HCT116 (cell line): ENCODE measurements around the gene TIMM17B. TPM values are rescaled to one million over a fixed set of nuclear protein-coding genes. Genes with fewer than 3 reads are reported as not detected.
"Not testable (repeated sequence)": the region's sequence is repeated elsewhere in the genome, so short reads cannot be mapped to it uniquely, and the experiment has no call there.

Source experiments
- ATAC-seq: fragments of 200-7000 bp; cut with Tn5 transposase; 2 replicates; pipeline ENCODE4 v1.9.1; 2020; ENCODE audit warnings: mild to moderate bottlenecking, moderate library complexity
- BruUV-seq: library from RNA; stranded (reverse); fragments of 400-500 nt; replicated peaks from 2 replicates; lab custom pipeline; 2021; lab: Mats Ljungman, UMichigan
- CTCF ChIA-PET: fragments of 300-600 bp; sonication (Branson Sonifier 250); formaldehyde crosslinking; loops from one replicate; lab custom pipeline; 2021; ENCODE audit warnings: antibody characterized with exemption; lab: Charles Lee
- POLR2A ChIA-PET: fragments of 300-600, 350-600 bp; sonication (Branson Sonifier 250); formaldehyde crosslinking; loops from one replicate; lab custom pipeline; 2021; ENCODE audit warnings: antibody characterized with exemption; lab: Charles Lee
- RAD21 ChIA-PET, 2 experiments: fragments of 300-600 bp; sonication (Branson Sonifier 250); formaldehyde crosslinking; loops; one replicate each; lab custom pipeline; 2023; ENCODE audit warnings: low total read pairs in 2 of 2; ENCODE audit not compliant: uncharacterized antibody in 2 of 2, unreplicated experiment in 2 of 2, low non-redundant PET in 1 of 2; lab: Charles Lee
- DNase-seq: peaks from one replicate; pipeline ENCODE4 v3.0.0-alpha.2; 2010; ENCODE audit warnings: low read depth, low spot score
- H2AFZ ChIP-seq: fragments of 200-600 bp; shearing (Covaris generic), sonication (generic); 2 replicates; pipeline ENCODE4 v1.6.1; 2017; ENCODE audit warnings: low read depth, mixed run types, mixed read lengths, antibody characterized with exemption, low read length; ENCODE audit not compliant: poor library complexity, severe bottlenecking
- H3K27ac ChIP-seq: 2 replicates; pipeline ENCODE4 v1.5.1; 2012; ENCODE audit warnings: low read depth, low read length
- H3K27me3 ChIP-seq: fragments of 200-600 bp; sonication (generic); 2 replicates; pipeline ENCODE4 v1.6.1; 2016; ENCODE audit warnings: mixed run types, low read length, mixed read lengths; ENCODE audit not compliant: insufficient read depth
- H3K36me3 ChIP-seq, 2 experiments: fragments of 200-500 bp in 1 of 2; fragments of 200-600 bp in 1 of 2; sonication (Bioruptor generic) in 1 of 2; sonication (generic) in 1 of 2; 2 replicates each; pipeline versions ENCODE4 v1.5.1 to v1.6.1; 2014 to 2016; ENCODE audit warnings: low read length in 2 of 2, inconsistent platforms in 1 of 2, mixed read lengths in 1 of 2, mixed run types in 1 of 2; ENCODE audit not compliant: insufficient read depth in 2 of 2, control insufficient read depth in 1 of 2
- H3K4me1 ChIP-seq, 2 experiments: fragments of 200-600 bp in 1 of 2; sonication (generic) in 1 of 2; 2 replicates each; pipeline versions ENCODE4 v1.5.1 to v1.6.1; 2012 to 2017; ENCODE audit warnings: low read length in 2 of 2, inconsistent platforms in 1 of 2, mild to moderate bottlenecking in 1 of 2, mixed read lengths in 1 of 2, mixed run types in 1 of 2, moderate library complexity in 1 of 2; ENCODE audit not compliant: insufficient read depth in 2 of 2, control insufficient read depth in 1 of 2
- H3K4me2 ChIP-seq: fragments of 200-600 bp; sonication (generic); 2 replicates; pipeline ENCODE4 v1.6.1; 2017; ENCODE audit warnings: mixed run types, low read length, mixed read lengths
- H3K4me3 ChIP-seq, 2 experiments: fragments of 200-600 bp in 1 of 2; sonication (generic) in 1 of 2; replicated peaks in 1 of 2; 2 replicates each; pipeline ENCODE4 v1.5.1; 2011 to 2016; ENCODE audit warnings: low read length in 2 of 2, control low read depth in 1 of 2, low read depth in 1 of 2, mild to moderate bottlenecking in 1 of 2, mixed read lengths in 1 of 2, mixed run types in 1 of 2
- H3K79me2 ChIP-seq: fragments of 200-600 bp; sonication (generic); 2 replicates; pipeline ENCODE4 v1.6.1; 2017; ENCODE audit warnings: mild to moderate bottlenecking, mixed run types, low read length, moderate library complexity, mixed read lengths; ENCODE audit not compliant: insufficient read depth
- H3K9ac ChIP-seq: fragments of 200-600 bp; sonication (generic); 2 replicates; pipeline ENCODE4 v1.6.1; 2016; ENCODE audit warnings: low read length, mixed read lengths
- H3K9me2 ChIP-seq: fragments of 200-600 bp; sonication (generic), shearing (Covaris generic); 2 replicates; pipeline ENCODE4 v1.6.1; 2017; ENCODE audit warnings: mixed run types, mild to moderate bottlenecking, moderate library complexity; ENCODE audit not compliant: insufficient read depth
- H3K9me3 ChIP-seq, 2 experiments: fragments of 200-500 bp in 1 of 2; fragments of 200-600 bp in 1 of 2; sonication (Bioruptor generic) in 1 of 2; sonication (generic) in 1 of 2; 2 replicates each; pipeline ENCODE4 v1.6.1; 2014 to 2017; ENCODE audit warnings: low read length in 2 of 2, mixed read lengths in 2 of 2, inconsistent platforms in 1 of 2, low read depth in 1 of 2, mild to moderate bottlenecking in 1 of 2, mixed run types in 1 of 2, moderate library complexity in 1 of 2; ENCODE audit not compliant: control insufficient read depth in 1 of 2, insufficient read depth in 1 of 2
- H4K20me1 ChIP-seq: fragments of 200-600 bp; sonication (generic), shearing (Covaris generic); 2 replicates; pipeline ENCODE4 v1.6.1; 2017; ENCODE audit warnings: mixed run types, mild to moderate bottlenecking, moderate library complexity; ENCODE audit not compliant: insufficient read depth
- CEBPB ChIP-seq: IDR thresholded peaks from 2 replicates; pipeline ENCODE4 v1.6.1; 2012; ENCODE audit warnings: low read depth
- EGR1 ChIP-seq: IDR thresholded peaks from 2 replicates; pipeline ENCODE4 v1.6.1; 2012; ENCODE audit warnings: low read depth
- ELF1 ChIP-seq: IDR thresholded peaks from 2 replicates; pipeline ENCODE4 v1.6.1; 2012; ENCODE audit warnings: low read depth, borderline replicate concordance
- EZH2phosphoT487 ChIP-seq: fragments of 200-600 bp; IDR thresholded peaks from 2 replicates; pipeline ENCODE4 v1.6.1; 2018; ENCODE audit warnings: antibody characterized with exemption, borderline replicate concordance
- JUND ChIP-seq: IDR thresholded peaks from 2 replicates; pipeline ENCODE4 v1.6.1; 2012
- POLR2A ChIP-seq: IDR thresholded peaks from 2 replicates; pipeline ENCODE4 v1.7.0; 2011; ENCODE audit warnings: borderline replicate concordance; ENCODE audit not compliant: insufficient read depth, insufficient read length; ENCODE audit errors: extremely low read depth
- POLR2AphosphoS5 ChIP-seq: IDR thresholded peaks from 2 replicates; pipeline ENCODE4 v1.6.1; 2011; ENCODE audit warnings: mild to moderate bottlenecking, low read depth, low read length, moderate library complexity
- RAD21 ChIP-seq: IDR thresholded peaks from 2 replicates; pipeline ENCODE4 v1.6.1; 2012; ENCODE audit warnings: low read depth, mild to moderate bottlenecking
- SIN3A ChIP-seq: IDR thresholded peaks from 2 replicates; pipeline ENCODE4 v1.6.1; 2012; ENCODE audit warnings: low read depth
- SRF ChIP-seq: IDR thresholded peaks from 2 replicates; pipeline ENCODE4 v1.6.1; 2012; ENCODE audit warnings: low read depth
- YY1 ChIP-seq: IDR thresholded peaks from 2 replicates; pipeline ENCODE4 v1.6.1; 2011; ENCODE audit warnings: low read length, low read depth, moderate library complexity, mild to moderate bottlenecking; ENCODE audit not compliant: insufficient replicate concordance; ENCODE audit errors: extremely low read depth
- ZFX ChIP-seq: fragments of 450-650 bp; IDR thresholded peaks from 2 replicates; pipeline ENCODE4 v1.6.1; 2017
- ZNF274 ChIP-seq: fragments of 200-500 bp; sonication (Bioruptor generic); IDR thresholded peaks from 2 replicates; pipeline ENCODE4 v1.6.1; 2014; ENCODE audit warnings: mild to moderate bottlenecking, low read depth, low read length, inconsistent platforms
- intact Hi-C: fragments of 100-400 bp; cut with micrococcal nuclease; formaldehyde crosslinking; loops from 2 replicates; pipeline ENCODE4 v1.10.0; 2022
- total RNA-seq: library from RNA; stranded (reverse); gene quantifications from one replicate; pipeline ENCODE4 v1.2.1, GENCODE V29; 2021; ENCODE audit not compliant: unreplicated experiment
- TF ChIP-seq, protein P1 (sequence below): IDR thresholded peaks from 2 replicates; pipeline ENCODE4 v1.6.1; 2012
- TF ChIP-seq, protein P2 (sequence below): IDR thresholded peaks from 2 replicates; pipeline ENCODE4 v1.6.1; 2012
- TF ChIP-seq, protein P3 (sequence below), 3 experiments: fragments of 200-600 bp in 1 of 3; sonication (generic) in 1 of 3; IDR thresholded peaks in 2 of 3; conservative IDR thresholded peaks in 1 of 3; 2 replicates each; pipeline ENCODE4 v1.5.1; 2012 to 2017; ENCODE audit warnings: low read depth in 2 of 3, low read length in 2 of 3, antibody characterized with exemption in 1 of 3, borderline replicate concordance in 1 of 3, control low read depth in 1 of 3, mild to moderate bottlenecking in 1 of 3, mixed read lengths in 1 of 3, mixed run types in 1 of 3, moderate library complexity in 1 of 3; ENCODE audit not compliant: insufficient read depth in 1 of 3

Gene TIMM17B
- total RNA-seq, 1 experiment from 2014 or later = 41.7 TPM

DNA sequence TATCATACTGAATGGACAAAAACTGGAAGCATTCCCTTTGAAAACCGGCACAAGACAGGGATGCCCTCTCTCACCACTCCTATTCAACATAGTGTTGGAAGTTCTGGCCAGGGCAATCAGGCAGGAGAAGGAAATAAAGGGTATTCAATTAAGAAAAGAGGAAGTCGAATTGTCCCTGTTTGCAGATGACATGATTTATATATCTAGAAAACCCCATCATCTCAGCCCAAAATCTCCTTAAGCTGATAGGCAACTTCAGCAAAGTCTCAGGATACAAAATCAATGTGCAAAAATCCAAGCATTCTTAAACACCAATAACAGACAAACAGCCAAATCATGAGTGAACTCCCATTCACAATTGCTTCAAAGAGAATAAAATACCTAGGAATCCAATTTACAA lies 25.6 kb downstream of the TIMM17B start:
- peaks cover 3 to 13% of the 10 kb centered on the region in 2 experiments for H3K4me1 ChIP-seq
- H2AFZ ChIP-seq, BruUV-seq, H3K36me3 ChIP-seq, H3K27ac ChIP-seq, intact Hi-C loops, DNase-seq, H3K9me2 ChIP-seq, H3K4me2 ChIP-seq, RAD21 ChIA-PET, CTCF ChIA-PET, H3K9ac ChIP-seq, H4K20me1 ChIP-seq, H3K79me2 ChIP-seq, H3K27me3 ChIP-seq, ATAC-seq, H3K4me3 ChIP-seq, H3K9me3 ChIP-seq, POLR2A ChIA-PET: not testable (repeated sequence)

DNA sequence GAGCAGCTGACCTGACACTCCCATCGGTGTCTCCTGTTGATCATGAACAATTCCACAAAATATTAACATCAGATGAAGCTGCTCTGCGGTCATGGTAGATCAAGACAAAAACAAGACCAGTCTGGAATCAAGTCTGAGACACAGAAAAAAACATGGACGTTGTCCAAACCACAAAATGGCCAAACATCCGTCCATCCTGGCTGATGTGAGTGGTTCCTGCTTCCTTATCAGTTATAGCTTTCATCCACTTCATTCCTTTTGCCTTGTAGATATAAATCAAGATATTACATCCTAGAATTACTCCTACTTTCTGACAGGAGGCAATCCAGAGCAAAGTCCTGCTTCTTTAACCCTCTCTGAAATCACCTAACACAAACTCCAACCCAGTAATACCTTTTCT lies 33.4 kb downstream of the TIMM17B start:
- H4K20me1 ChIP-seq = no peaks in the 10 kb centered on the region
- no peaks in the 10 kb centered on the region for H3K9me3 ChIP-seq
- DNase-seq (no peak), ATAC-seq (no peak)
- RAD21 ChIA-PET = no interaction called here
- no peak for TF ChIP-seq POLR2AphosphoS5
- TF ChIP-seq, protein P1, sequence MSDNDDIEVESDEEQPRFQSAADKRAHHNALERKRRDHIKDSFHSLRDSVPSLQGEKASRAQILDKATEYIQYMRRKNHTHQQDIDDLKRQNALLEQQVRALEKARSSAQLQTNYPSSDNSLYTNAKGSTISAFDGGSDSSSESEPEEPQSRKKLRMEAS = no peak
- TF ChIP-seq, protein P2, sequence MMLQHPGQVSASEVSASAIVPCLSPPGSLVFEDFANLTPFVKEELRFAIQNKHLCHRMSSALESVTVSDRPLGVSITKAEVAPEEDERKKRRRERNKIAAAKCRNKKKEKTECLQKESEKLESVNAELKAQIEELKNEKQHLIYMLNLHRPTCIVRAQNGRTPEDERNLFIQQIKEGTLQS = no peak
- TF ChIP-seq EGR1 = no peak
- TF ChIP-seq SRF = no peak
- no peak for TF ChIP-seq POLR2A
- TF ChIP-seq JUND = no peak
- TF ChIP-seq YY1 = no peak
- no peak for TF ChIP-seq ELF1
- no peak for TF ChIP-seq ZNF274
- no peak for TF ChIP-seq RAD21
- no peak for TF ChIP-seq CEBPB
- TF ChIP-seq, protein P3, sequence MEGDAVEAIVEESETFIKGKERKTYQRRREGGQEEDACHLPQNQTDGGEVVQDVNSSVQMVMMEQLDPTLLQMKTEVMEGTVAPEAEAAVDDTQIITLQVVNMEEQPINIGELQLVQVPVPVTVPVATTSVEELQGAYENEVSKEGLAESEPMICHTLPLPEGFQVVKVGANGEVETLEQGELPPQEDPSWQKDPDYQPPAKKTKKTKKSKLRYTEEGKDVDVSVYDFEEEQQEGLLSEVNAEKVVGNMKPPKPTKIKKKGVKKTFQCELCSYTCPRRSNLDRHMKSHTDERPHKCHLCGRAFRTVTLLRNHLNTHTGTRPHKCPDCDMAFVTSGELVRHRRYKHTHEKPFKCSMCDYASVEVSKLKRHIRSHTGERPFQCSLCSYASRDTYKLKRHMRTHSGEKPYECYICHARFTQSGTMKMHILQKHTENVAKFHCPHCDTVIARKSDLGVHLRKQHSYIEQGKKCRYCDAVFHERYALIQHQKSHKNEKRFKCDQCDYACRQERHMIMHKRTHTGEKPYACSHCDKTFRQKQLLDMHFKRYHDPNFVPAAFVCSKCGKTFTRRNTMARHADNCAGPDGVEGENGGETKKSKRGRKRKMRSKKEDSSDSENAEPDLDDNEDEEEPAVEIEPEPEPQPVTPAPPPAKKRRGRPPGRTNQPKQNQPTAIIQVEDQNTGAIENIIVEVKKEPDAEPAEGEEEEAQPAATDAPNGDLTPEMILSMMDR (IDR thresholded peaks at IDR 0.05 in 2 of 3, conservative IDR thresholded peaks at IDR 0.05 in 1 of 3; ENCODE audit: borderline replicate concordance in 1 of 3, insufficient read depth in 1 of 3, low read depth in 2 of 3, low read length in 2 of 3) = no peak
- no peak for TF ChIP-seq ZFX
- no peak for TF ChIP-seq SIN3A
- TF ChIP-seq EZH2phosphoT487 = no peak
- H3K4me1 ChIP-seq = peaks cover 8 to 14% of the 10 kb centered on the region in 2 experiments
- no TSS peak for BruUV-seq
- CTCF ChIA-PET = no interaction called here
- H3K4me3 ChIP-seq = no peak overlapping the region
- H3K27me3 ChIP-seq = no peaks in the 10 kb centered on the region
- no peaks in the 10 kb centered on the region for H3K9me2 ChIP-seq
- H3K36me3 ChIP-seq = no peaks in the 10 kb centered on the region
- no peak overlapping the region for H3K9ac ChIP-seq
- H3K79me2 ChIP-seq = no peaks in the 10 kb centered on the region
- POLR2A ChIA-PET = no interaction called here
- no peak overlapping the region for H3K27ac ChIP-seq
- intact Hi-C loops = no loop called here
- H2AFZ ChIP-seq = no peak overlapping the region
- no peak overlapping the region for H3K4me2 ChIP-seq
